ENCODE data around the gene MGME1. TPM values are rescaled to one million over a fixed set of nuclear protein-coding genes. Genes with fewer than 3 reads are reported as not detected.
"Not testable (repeated sequence)": the region's sequence is repeated elsewhere in the genome, so short reads cannot be mapped to it uniquely, and the experiment has no call there.

Gene MGME1
- total RNA-seq, 4 donors from 2014 or later, result 4.6 to 14.7 (median 8.7) TPM

DNA sequence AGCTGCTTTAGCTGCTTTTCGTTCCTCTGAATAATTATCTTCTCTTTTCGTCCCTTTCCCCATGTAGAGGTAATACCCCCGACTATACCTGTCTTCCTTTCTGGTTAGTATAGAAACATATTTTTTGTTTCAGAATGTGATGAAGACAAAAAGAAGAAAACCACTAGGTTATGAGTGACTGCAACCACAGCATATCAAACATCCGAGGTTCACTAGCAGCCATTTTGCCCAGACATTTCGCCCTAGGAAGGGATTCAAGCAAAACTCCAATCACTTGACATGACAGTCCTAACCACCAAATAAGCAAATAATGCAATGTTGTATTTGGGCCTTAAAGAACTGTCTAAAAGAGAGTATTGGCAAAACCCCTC, 9.6 kb upstream of the MGME1 start:
- no peaks in the 10 kb centered on the region for H3K9me3 ChIP-seq
- no peak for DNase-seq (ENCODE audit: low spot score in 2 of 2)
- peaks cover 0 to 20% (median 5%) of the 10 kb centered on the region in 3 donors for H3K36me3 ChIP-seq
- H3K4me3 ChIP-seq, result no peak overlapping the region
- no peaks in the 10 kb centered on the region for H3K27me3 ChIP-seq
- peaks cover 0 to 74% (median 56%) of the 10 kb centered on the region in 4 donors for H3K4me1 ChIP-seq
- TF ChIP-seq CTCF (IDR thresholded peaks at IDR 0.05) (no peak), POLR2A (IDR thresholded peaks at IDR 0.05) (no peak), EP300 (IDR thresholded peaks at IDR 0.05) (no peak)
- WGBS, 2 donors, result 79 to 88% methylated on average over 5 of the region's 5 CpGs
- peak overlapping the region in 3 of 4 donors; percentile 30 to 60 (median 47) for H3K27ac ChIP-seq

GRCh38 chr20:17960400-17960885, 8.4 kb upstream of the MGME1 start:
- H3K36me3 ChIP-seq; H3K4me3 ChIP-seq; DNase-seq (ENCODE audit: low spot score in 2 of 2); H3K27me3 ChIP-seq; H3K9me3 ChIP-seq: not testable (repeated sequence)
- 89 to 90% methylated on average over 16 of the region's 16 CpGs for WGBS, 2 donors
- peaks cover 0 to 86% (median 65%) of the 10 kb centered on the region in 4 donors for H3K4me1 ChIP-seq
- peak overlapping the region in 2 of 4 donors; percentile 30 to 60 for H3K27ac ChIP-seq

DNA sequence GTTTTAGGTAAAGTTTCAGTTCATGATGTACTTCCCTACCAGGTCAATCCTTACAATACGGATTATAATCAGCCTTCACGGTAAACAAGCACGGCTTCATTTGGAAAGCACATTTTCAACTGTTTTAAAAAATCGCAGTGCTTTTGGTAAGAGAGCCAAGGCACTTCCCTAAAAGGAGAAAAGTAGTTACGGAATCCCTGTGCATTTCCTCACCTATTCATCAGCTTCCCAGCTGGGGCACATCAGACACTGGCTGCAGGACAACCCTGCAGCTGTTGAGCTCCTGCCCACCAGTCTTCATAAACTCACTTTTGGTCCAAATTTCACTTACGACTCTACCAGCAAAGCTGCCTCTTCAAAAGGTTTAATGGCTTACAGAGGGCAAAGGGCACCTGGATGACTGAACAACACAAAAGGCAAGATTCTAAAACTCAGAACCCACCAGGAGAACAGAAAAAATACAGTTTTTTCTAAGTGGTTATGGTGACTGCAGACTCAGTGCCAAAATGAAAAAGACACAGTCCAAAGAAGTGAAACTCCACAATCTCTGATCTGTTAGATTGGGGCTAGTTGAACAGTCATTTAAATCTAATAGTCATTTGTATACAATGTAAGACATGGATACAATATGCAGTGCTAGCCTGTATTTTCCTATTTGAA, 7.8 kb upstream of the MGME1 start:
- Histone ChIP-seq H3K27ac (peak overlapping the region in 2 of 4 donors; percentile 30 to 60), H3K4me3 (no peak overlapping the region)

DNA sequence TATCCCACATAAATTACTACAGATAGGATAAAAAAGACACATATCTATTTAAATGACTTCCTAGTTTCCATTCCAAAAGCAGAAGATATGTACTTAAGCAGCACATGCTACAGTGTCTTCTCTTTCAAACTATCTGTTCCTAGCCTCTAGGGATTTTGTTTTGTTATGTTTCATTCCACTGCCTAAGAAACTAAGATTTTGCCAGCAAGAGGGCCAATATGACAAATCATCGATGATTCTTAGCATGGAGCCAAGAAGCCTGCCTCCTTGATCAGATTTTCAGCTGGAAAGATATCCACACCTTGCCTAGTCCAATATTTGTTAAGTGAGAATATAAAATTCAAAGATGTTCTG, 7.3 kb upstream of the MGME1 start:
- no peak for DNase-seq (ENCODE audit: low spot score in 2 of 2)
- Histone ChIP-seq H3K36me3 (no peaks in the 10 kb centered on the region), H3K27ac (peak overlapping the region in 2 of 4 donors; percentile 30 to 60), H3K9me3 (no peaks in the 10 kb centered on the region), H3K4me1 (peaks cover 0 to 92% (median 69%) of the 10 kb centered on the region in 4 donors), H3K27me3 (no peaks in the 10 kb centered on the region), H3K4me3 (no peak overlapping the region)
- WGBS, 2 donors, result 43 to 56% methylated on average over 1 of the region's 1 CpG
- no peak for TF ChIP-seq CTCF (IDR thresholded peaks at IDR 0.05)
- TF ChIP-seq POLR2A (IDR thresholded peaks at IDR 0.05), result no peak
- no peak for TF ChIP-seq EP300 (IDR thresholded peaks at IDR 0.05)

More for the DNA sequence above, 7.8 kb upstream of the MGME1 start:
- peaks cover 0 to 3% (median 0%) of the 10 kb centered on the region in 3 donors for H3K36me3 ChIP-seq
- 43 to 46% methylated on average over 6 of the region's 6 CpGs for WGBS, 2 donors
- TF ChIP-seq POLR2A (IDR thresholded peaks at IDR 0.05), result no peak
- no peak for DNase-seq (ENCODE audit: low spot score in 2 of 2)
- no peaks in the 10 kb centered on the region for H3K27me3 ChIP-seq
- peaks cover 0 to 90% (median 69%) of the 10 kb centered on the region in 4 donors for H3K4me1 ChIP-seq
- no peaks in the 10 kb centered on the region for H3K9me3 ChIP-seq

- Histone ChIP-seq H3K27ac (peak overlapping the region in 2 of 4 donors; percentile 31 to 47), H3K4me1 (peaks cover 0 to 89% (median 68%) of the 10 kb centered on the region in 4 donors)
Observed at GRCh38 chr20:17963114-17963897, 5.5 kb upstream of the MGME1 start.

More at GRCh38 chr20:17963114-17963897, 5.5 kb upstream of the MGME1 start:
- no peak for TF ChIP-seq CTCF (IDR thresholded peaks at IDR 0.05)
- WGBS, 2 donors, result 86 to 91% methylated on average over 9 of the region's 9 CpGs
- no peak overlapping the region for H3K4me3 ChIP-seq
- H3K36me3 ChIP-seq, result no peaks in the 10 kb centered on the region
- H3K27me3 ChIP-seq, result no peaks in the 10 kb centered on the region
- no peaks in the 10 kb centered on the region for H3K9me3 ChIP-seq
- DNase-seq (ENCODE audit: low spot score in 2 of 2), result no peak
